Ishikawa (cell line): Measurements from ENCODE around the gene DPYSL3.

Experiments used
- CEBPB ChIP-seq: IDR thresholded peaks from 2 replicates; pipeline ENCODE4 v1.6.1; 2012
- CREB1 ChIP-seq: IDR thresholded peaks from 2 replicates; pipeline ENCODE4 v1.6.1; 2012; ENCODE audit warnings: low read depth
- EGR1 ChIP-seq: IDR thresholded peaks from 2 replicates; pipeline ENCODE4 v1.6.1; 2012
- EP300 ChIP-seq: IDR thresholded peaks from 2 replicates; pipeline ENCODE4 v1.6.1; 2012; ENCODE audit warnings: borderline replicate concordance
- FOXM1 ChIP-seq: IDR thresholded peaks from 2 replicates; pipeline ENCODE4 v1.6.1; 2012; ENCODE audit warnings: low read depth, borderline replicate concordance
- NFIC ChIP-seq: IDR thresholded peaks from 2 replicates; pipeline ENCODE4 v1.6.1; 2012
- RAD21 ChIP-seq: IDR thresholded peaks from 2 replicates; pipeline ENCODE4 v1.6.1; 2012; ENCODE audit warnings: low read depth
- REST ChIP-seq: IDR thresholded peaks from 2 replicates; pipeline ENCODE4 v1.6.1; 2012; ENCODE audit warnings: low read depth, mild to moderate bottlenecking
- TAF1 ChIP-seq: IDR thresholded peaks from 2 replicates; pipeline ENCODE4 v1.6.1; 2012; ENCODE audit warnings: low read depth, mild to moderate bottlenecking
- TCF12 ChIP-seq: IDR thresholded peaks from 2 replicates; pipeline ENCODE4 v1.6.1; 2012; ENCODE audit warnings: low read depth
- TEAD4 ChIP-seq: IDR thresholded peaks from 2 replicates; pipeline ENCODE4 v1.6.1; 2012
- USF1 ChIP-seq: IDR thresholded peaks from 2 replicates; pipeline ENCODE4 v1.6.1; 2012
- YY1 ChIP-seq: IDR thresholded peaks from 2 replicates; pipeline ENCODE4 v1.6.1; 2012; ENCODE audit warnings: low read depth
- ZBTB7A ChIP-seq: IDR thresholded peaks from 2 replicates; pipeline ENCODE4 v1.6.1; 2012; ENCODE audit warnings: low read depth
- TF ChIP-seq, protein P1 (sequence below): IDR thresholded peaks from 2 replicates; pipeline ENCODE4 v1.6.1; 2012

Gene DPYSL3

DNA sequence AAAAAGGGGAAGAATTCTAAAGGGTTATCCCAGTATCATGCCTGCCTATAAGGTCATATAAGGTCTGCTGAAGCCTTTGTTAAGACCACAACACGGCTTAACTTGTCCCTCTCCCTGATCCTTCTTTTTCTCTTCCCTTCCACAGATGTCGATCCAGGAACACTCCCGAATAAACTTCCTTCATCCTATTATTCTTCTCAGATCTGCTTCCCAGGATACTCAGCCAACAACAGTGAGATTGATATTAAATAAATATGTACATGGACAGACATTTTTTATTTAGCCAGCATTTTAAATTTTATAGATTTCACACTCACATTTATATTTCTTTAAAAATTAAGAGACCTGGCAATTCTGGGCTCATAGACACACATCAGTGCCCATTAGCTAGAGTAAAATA, 44.1 kb downstream of the DPYSL3 start:
- no peak for TF ChIP-seq EP300
- no peak for TF ChIP-seq TAF1
- no peak for TF ChIP-seq CREB1
- no peak for TF ChIP-seq TEAD4
- no peak for TF ChIP-seq ZBTB7A
- TF ChIP-seq CEBPB: no peak
- TF ChIP-seq YY1: no peak
- no peak for TF ChIP-seq FOXM1
- TF ChIP-seq, protein P1, sequence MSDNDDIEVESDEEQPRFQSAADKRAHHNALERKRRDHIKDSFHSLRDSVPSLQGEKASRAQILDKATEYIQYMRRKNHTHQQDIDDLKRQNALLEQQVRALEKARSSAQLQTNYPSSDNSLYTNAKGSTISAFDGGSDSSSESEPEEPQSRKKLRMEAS: no peak
- no peak for TF ChIP-seq USF1
- TF ChIP-seq EGR1: no peak
- no peak for TF ChIP-seq RAD21
- no peak for TF ChIP-seq TCF12
- no peak for TF ChIP-seq NFIC
- no peak for TF ChIP-seq REST

DNA sequence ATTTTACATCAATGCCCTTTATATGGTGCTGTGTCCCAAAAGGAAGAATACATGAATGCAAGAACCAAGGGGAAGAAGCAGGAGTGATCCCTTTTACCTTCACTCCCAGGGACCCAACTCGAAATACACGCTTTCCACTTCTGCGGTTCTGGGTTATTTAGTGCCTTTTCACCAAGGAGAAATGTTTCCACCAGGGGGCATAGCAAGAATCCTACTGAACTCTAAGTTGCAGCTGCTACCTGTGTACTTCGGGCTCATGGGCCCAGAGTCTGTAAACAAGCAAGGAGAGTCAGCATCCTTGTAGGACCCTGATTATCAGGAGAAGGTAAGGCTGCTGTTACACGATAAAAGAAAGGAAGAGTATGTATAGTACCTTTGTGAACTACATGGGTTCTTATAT, 45.7 kb downstream of the DPYSL3 start:
- TF ChIP-seq NFIC (no peak), RAD21 (peak; percentile 23; the same call in 1 of the 2 replicates)

- TF ChIP-seq ZBTB7A: no peak
- no peak for TF ChIP-seq EGR1
- no peak for TF ChIP-seq TEAD4
- no peak for TF ChIP-seq CREB1
Observed at GRCh38 chr5:147461915-147462314, 48.0 kb downstream of the DPYSL3 start.

DNA sequence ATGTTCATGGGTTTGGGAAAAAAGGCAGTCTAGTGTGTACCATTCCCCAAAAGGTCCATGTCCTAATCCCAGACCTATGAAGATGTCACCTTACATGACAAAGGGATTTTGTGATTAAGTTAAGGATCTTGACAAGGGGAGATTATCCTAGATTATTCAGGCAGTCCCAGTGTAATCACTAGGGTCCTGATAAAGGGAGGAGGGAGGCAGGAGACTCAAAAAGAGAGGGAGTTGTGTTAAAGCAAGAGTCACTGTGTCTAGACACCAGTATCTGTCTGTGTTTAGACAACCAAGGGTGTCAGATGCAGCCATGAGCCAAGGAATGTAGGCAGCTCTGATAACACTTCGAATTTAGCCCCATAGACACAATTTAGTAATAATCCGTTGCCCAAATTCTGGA, 49.5 kb downstream of the DPYSL3 start:
- TF ChIP-seq FOXM1 (no peak), TCF12 (no peak), CREB1 (no peak)

- TF ChIP-seq EGR1: no peak
- TF ChIP-seq ZBTB7A: no peak
- no peak for TF ChIP-seq TCF12
- no peak for TF ChIP-seq NFIC
- TF ChIP-seq CEBPB: no peak
- TF ChIP-seq YY1: no peak
- no peak for TF ChIP-seq FOXM1
Observed at GRCh38 chr5:147458581-147458980, 51.3 kb downstream of the DPYSL3 start.

GRCh38 chr5:147455822-147456450, 53.9 kb downstream of the DPYSL3 start:
- TF ChIP-seq RAD21: no peak
- TF ChIP-seq CEBPB: no peak
- no peak for TF ChIP-seq EGR1
- no peak for TF ChIP-seq YY1
- TF ChIP-seq, protein P1: no peak
- no peak for TF ChIP-seq NFIC
- no peak for TF ChIP-seq CREB1
- TF ChIP-seq TEAD4: no peak
- TF ChIP-seq ZBTB7A: no peak
- TF ChIP-seq USF1: no peak
- no peak for TF ChIP-seq EP300

DNA sequence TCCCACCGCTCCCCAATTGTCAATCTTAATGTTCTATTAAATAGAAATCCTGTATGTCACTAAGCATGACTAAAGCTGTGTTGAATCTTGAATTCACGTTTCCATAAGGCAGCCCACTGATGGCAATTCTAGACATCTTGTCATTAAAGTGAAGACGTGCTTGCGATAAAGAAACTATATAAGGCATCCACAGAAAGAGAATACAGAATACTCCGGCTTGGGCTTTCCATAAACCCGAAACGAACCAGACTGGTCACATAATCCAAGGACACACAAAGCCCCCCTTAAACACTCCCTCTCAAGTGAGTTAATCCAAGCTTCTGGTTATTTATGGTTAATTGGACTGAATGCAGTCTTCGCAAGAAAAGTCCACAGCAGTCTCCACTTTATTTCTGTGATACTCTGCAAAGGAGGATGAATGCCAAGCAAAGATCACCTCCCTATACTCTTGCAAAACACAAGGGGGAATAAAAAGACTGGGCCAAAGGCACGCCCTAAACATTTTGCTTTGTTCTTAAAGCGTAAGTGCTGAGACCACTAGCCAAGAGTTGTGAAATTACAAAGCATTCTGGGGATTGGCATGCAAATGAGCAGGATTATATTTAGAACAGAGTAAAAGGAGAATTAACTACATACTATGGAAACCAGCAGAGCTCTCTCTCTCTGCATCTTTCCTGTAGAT, 54.7 kb downstream of the DPYSL3 start:
- TF ChIP-seq YY1 (no peak), ZBTB7A (no peak), REST (no peak), EP300 (no peak), TCF12 (no peak), TEAD4 (no peak), CEBPB (no peak), USF1 (no peak), TAF1 (no peak), RAD21 (no peak)
- TF ChIP-seq, protein P1: no peak
